Large intestine (tissue), 1 donor: ENCODE measurements around the gene GPR78. TPM values are rescaled to one million over a fixed set of nuclear protein-coding genes. Genes with fewer than 3 reads are reported as not detected.

Source experiments
- polyA plus RNA-seq: library from polyadenylated mRNA; unstranded; fragments of 120-200 nt; gene quantifications from one replicate; pipeline ENCODE4 v1.2.1, GENCODE V29; 2013

Gene GPR78
- polyA plus RNA-seq, 1 donor: 0.09 TPM

Other genes starting within 250 kb of the GPR78 start
- 19.7 TPM for gene ACOX3, start 139.7 kb upstream of the GPR78 start, polyA plus RNA-seq
- 13.1 TPM for gene TRMT44, start 139.6 kb upstream of the GPR78 start, polyA plus RNA-seq
- gene CPZ, start 12.4 kb downstream of the GPR78 start, polyA plus RNA-seq: 3.1 TPM